ENCODE measurements around the gene LRSAM1.
A peak's percentile ranks its signal among the peaks of the same experiment; 100 is the strongest.

The LRSAM1 gene

GRCh38 chr9:127445851-127446712 is 5.2 kb upstream of the LRSAM1 start:
- TF ChIP-seq CTCF (IDR thresholded peaks at IDR 0.05; ENCODE audit: low read depth, low read length) = no peak
- H3K4me3 ChIP-seq (ENCODE audit: low read depth, low read length) = no peak overlapping the region

GRCh38 chr9:127446713-127447415 is 4.4 kb upstream of the LRSAM1 start:
- no peak for TF ChIP-seq CTCF (IDR thresholded peaks at IDR 0.05; ENCODE audit: low read depth, low read length)
- H3K4me3 ChIP-seq (ENCODE audit: low read depth, low read length) = no peak overlapping the region

- H3K4me3 ChIP-seq (ENCODE audit: low read depth, low read length) = no peak overlapping the region
- TF ChIP-seq CTCF (IDR thresholded peaks at IDR 0.05; ENCODE audit: low read depth, low read length) = no peak
Observed at GRCh38 chr9:127447416-127448111, 3.7 kb upstream of the LRSAM1 start.

GRCh38 chr9:127448112-127448805 is 3.1 kb upstream of the LRSAM1 start:
- TF ChIP-seq CTCF (IDR thresholded peaks at IDR 0.05; ENCODE audit: low read depth, low read length) = no peak
- H3K4me3 ChIP-seq (ENCODE audit: low read depth, low read length) = peak overlapping the region; percentile 90

- H3K4me3 ChIP-seq (ENCODE audit: low read depth, low read length) = peak overlapping the region; percentile 90
- no peak for TF ChIP-seq CTCF (IDR thresholded peaks at IDR 0.05; ENCODE audit: low read depth, low read length)
Observed at GRCh38 chr9:127449332-127449966, 1.9 kb upstream of the LRSAM1 start.

GRCh38 chr9:127450243-127450760 is 1.0 kb upstream of the LRSAM1 start:
- no peak for TF ChIP-seq CTCF (IDR thresholded peaks at IDR 0.05; ENCODE audit: low read depth, low read length)

More at GRCh38 chr9:127450243-127450760, 1.0 kb upstream of the LRSAM1 start:
- peak overlapping the region; percentile 90 for H3K4me3 ChIP-seq (ENCODE audit: low read depth, low read length)

Measured in WI38 (cell line).